GM19351 (cell line): ENCODE measurements around the gene F12.
"Not testable (repeated sequence)": the region's sequence is repeated elsewhere in the genome, so short reads cannot be mapped to it uniquely, and the experiment has no call there.

ENCODE experiments used
- ATAC-seq: cut with Tn5 transposase; IDR thresholded peaks from one replicate; pipeline ENCODE4 v1.9.1; 2021; ENCODE audit warnings: mild to moderate bottlenecking, moderate library complexity; ENCODE audit not compliant: unreplicated experiment

F12 gene

GRCh38 chr5:177370488-177371119, 38.8 kb downstream of the F12 start:
- ATAC-seq = no peak

GRCh38 chr5:177369645-177370440, 39.5 kb downstream of the F12 start:
- ATAC-seq = no peak

- ATAC-seq = no peak
Measured at GRCh38 chr5:177368869-177369644, 40.3 kb downstream of the F12 start.

- ATAC-seq = no peak
Measured at GRCh38 chr5:177367981-177368868, 41.1 kb downstream of the F12 start.

GRCh38 chr5:177367323-177367848, 42.0 kb downstream of the F12 start:
- ATAC-seq = no peak

- no peak for ATAC-seq
Measured at GRCh38 chr5:177366528-177367322, 42.6 kb downstream of the F12 start.

GRCh38 chr5:177365845-177366527, 43.4 kb downstream of the F12 start:
- no peak for ATAC-seq

GRCh38 chr5:177364159-177364962, 45.0 kb downstream of the F12 start:
- peak; percentile 38 for ATAC-seq

GRCh38 chr5:177363565-177363964, 45.8 kb downstream of the F12 start:
- ATAC-seq = no peak

GRCh38 chr5:177362610-177363507, 46.5 kb downstream of the F12 start:
- ATAC-seq = no peak

GRCh38 chr5:177362292-177362609, 47.1 kb downstream of the F12 start:
- ATAC-seq = no peak

GRCh38 chr5:177361418-177362291, 47.7 kb downstream of the F12 start:
- ATAC-seq = peak; percentile 23

GRCh38 chr5:177360740-177361139, 48.6 kb downstream of the F12 start:
- not testable (repeated sequence) for ATAC-seq

- no peak for ATAC-seq
Measured at GRCh38 chr5:177359860-177360259, 49.5 kb downstream of the F12 start.

GRCh38 chr5:177359451-177359851, 49.9 kb downstream of the F12 start:
- ATAC-seq = no peak

GRCh38 chr5:177358370-177358819, 51.0 kb downstream of the F12 start:
- ATAC-seq = no peak
